Caco-2 (cell line): Measurements from ENCODE around the gene ST3GAL3. TPM values are rescaled to one million over a fixed set of nuclear protein-coding genes. Genes with fewer than 3 reads are reported as not detected.

ENCODE experiments used
- BruUV-seq: library from RNA; stranded (reverse); fragments of 400-500 nt; replicated peaks from 2 replicates; lab custom pipeline; 2021; lab: Mats Ljungman, UMichigan
- CTCF ChIA-PET: fragments of 300-600 bp; sonication (Branson Sonifier 250); formaldehyde crosslinking; loops from one replicate; lab custom pipeline; 2022; ENCODE audit warnings: antibody characterized with exemption; lab: Charles Lee
- POLR2A ChIA-PET: fragments of 300-600 bp; sonication (Branson Sonifier 250); formaldehyde crosslinking; loops from one replicate; lab custom pipeline; 2022; ENCODE audit warnings: antibody characterized with exemption; lab: Charles Lee
- DNase-seq, 2 experiments: peaks; one replicate each; pipeline versions ENCODE4 v3.0.0 to v3.0.0-alpha.2; 2020 to 2022
- H3K27me3 ChIP-seq: replicated peaks from 2 replicates; pipeline ENCODE4 v1.6.0; 2011; ENCODE audit warnings: low read length; ENCODE audit not compliant: control insufficient read depth, insufficient read depth
- H3K36me3 ChIP-seq: 2 replicates; pipeline ENCODE4 v1.5.1; 2011; ENCODE audit warnings: low read length; ENCODE audit not compliant: control insufficient read depth, insufficient read depth
- H3K4me1 ChIP-seq: fragments of 250-450 bp; sonication (Bioruptor Pico); 2 replicates; pipeline ENCODE4 v1.5.1; 2020; ENCODE audit warnings: mild to moderate bottlenecking
- H3K4me3 ChIP-seq: 2 replicates; pipeline ENCODE4 v1.5.1; 2011; ENCODE audit warnings: low read depth, mild to moderate bottlenecking, control low read depth, low read length
- H3K9me3 ChIP-seq: fragments of 250-450 bp; sonication (Bioruptor Pico); 2 replicates; pipeline ENCODE4 v1.5.1; 2020; ENCODE audit warnings: mild to moderate bottlenecking, moderate library complexity
- H3K27ac Mint-ChIP-seq: one replicate; pipeline ENCODE4 v1.8.0; 2022; ENCODE audit warnings: mixed read lengths; ENCODE audit not compliant: unreplicated experiment
- H3K27me3 Mint-ChIP-seq: one replicate; pipeline ENCODE4 v1.8.0; 2022; ENCODE audit warnings: mixed read lengths; ENCODE audit not compliant: insufficient read depth, unreplicated experiment
- H3K36me3 Mint-ChIP-seq: one replicate; pipeline ENCODE4 v1.8.0; 2022; ENCODE audit warnings: mild to moderate bottlenecking, mixed read lengths; ENCODE audit not compliant: insufficient read depth, unreplicated experiment
- H3K4me1 Mint-ChIP-seq: one replicate; pipeline ENCODE4 v1.8.0; 2022; ENCODE audit warnings: low read depth, mixed read lengths; ENCODE audit not compliant: unreplicated experiment
- H3K4me3 Mint-ChIP-seq: one replicate; pipeline ENCODE4 v1.8.0; 2022; ENCODE audit warnings: mild to moderate bottlenecking, moderate library complexity, mixed read lengths; ENCODE audit not compliant: unreplicated experiment
- H3K9me3 Mint-ChIP-seq: one replicate; pipeline ENCODE4 v1.8.0; 2022; ENCODE audit warnings: mixed read lengths; ENCODE audit not compliant: unreplicated experiment
- intact Hi-C: fragments of 100-400 bp; cut with micrococcal nuclease; formaldehyde crosslinking; loops from one replicate; pipeline ENCODE4 v1.10.0; 2022; ENCODE audit not compliant: unreplicated experiment
- total RNA-seq: library from RNA; stranded (reverse); gene quantifications from 2 replicates; pipeline ENCODE4 v1.2.3, GENCODE V29; 2022
- TF ChIP-seq, protein P1 (sequence below), 2 experiments: fragments of 200-600 bp in 1 of 2; IDR thresholded peaks; 1 replicate in 1 of 2; 2 replicates in 1 of 2; pipeline versions ENCODE4 v1.5.1 to v1.8.0; 2011 to 2022; ENCODE audit warnings: antibody characterized with exemption in 1 of 2, control low read depth in 1 of 2, inconsistent platforms in 1 of 2, low read depth in 1 of 2, low read length in 1 of 2, mild to moderate bottlenecking in 1 of 2, moderate library complexity in 1 of 2; ENCODE audit not compliant: insufficient read depth in 1 of 2, severe bottlenecking in 1 of 2, unreplicated experiment in 1 of 2

Gene ST3GAL3
- total RNA-seq, 1 experiment from 2014 or later, result 5.6 TPM

DNA sequence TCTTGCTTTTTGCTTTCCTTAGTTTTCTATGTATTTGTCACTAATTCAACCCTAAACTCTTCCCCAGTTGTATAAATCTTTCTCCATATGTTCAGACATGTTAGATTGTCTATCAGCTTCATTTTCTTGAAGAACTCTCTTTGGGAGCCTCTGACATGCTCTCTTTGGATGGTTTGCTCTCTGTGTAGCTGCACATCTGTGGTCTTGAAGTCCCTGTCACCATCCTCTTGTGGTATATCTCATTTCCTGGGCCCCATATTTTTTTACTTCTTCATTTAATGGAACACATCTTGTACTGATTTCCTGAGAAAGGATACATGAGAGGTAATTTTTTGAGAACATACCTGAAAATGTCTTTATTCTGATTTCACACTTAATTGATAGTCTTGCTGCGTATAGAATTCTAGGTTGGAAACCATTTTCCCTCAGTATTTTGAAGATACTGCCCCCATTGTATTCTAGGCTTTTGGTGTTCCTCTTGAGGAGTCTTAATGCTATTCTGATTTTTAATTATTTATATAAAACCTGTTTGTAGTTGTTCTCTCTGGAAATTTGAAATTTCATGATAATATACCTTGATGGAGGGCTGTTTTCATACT lies 72.6 kb downstream of the ST3GAL3 start:
- POLR2A ChIA-PET, result no interaction called here
- Mint-ChIP-seq H3K27ac (no peak overlapping the region), H3K4me1 (no peaks in the 10 kb centered on the region), H3K4me3 (no peak overlapping the region), H3K36me3 (no peaks in the 10 kb centered on the region), H3K27me3 (no peaks in the 10 kb centered on the region), H3K9me3 (no peaks in the 10 kb centered on the region)
- Histone ChIP-seq H3K36me3 (no peaks in the 10 kb centered on the region), H3K9me3 (no peaks in the 10 kb centered on the region), H3K4me3 (no peak overlapping the region), H3K27me3 (no peaks in the 10 kb centered on the region), H3K4me1 (no peaks in the 10 kb centered on the region)
- intact Hi-C loops, result no loop called here
- BruUV-seq, result no TSS peak
- CTCF ChIA-PET, result interaction anchor here (0.6 kb wide), 1 partner anchor 155 kb away, joined by 3 read pairs; no protein-coding TSS in a partner anchor
- DNase-seq, result no peak
- TF ChIP-seq, protein P1, sequence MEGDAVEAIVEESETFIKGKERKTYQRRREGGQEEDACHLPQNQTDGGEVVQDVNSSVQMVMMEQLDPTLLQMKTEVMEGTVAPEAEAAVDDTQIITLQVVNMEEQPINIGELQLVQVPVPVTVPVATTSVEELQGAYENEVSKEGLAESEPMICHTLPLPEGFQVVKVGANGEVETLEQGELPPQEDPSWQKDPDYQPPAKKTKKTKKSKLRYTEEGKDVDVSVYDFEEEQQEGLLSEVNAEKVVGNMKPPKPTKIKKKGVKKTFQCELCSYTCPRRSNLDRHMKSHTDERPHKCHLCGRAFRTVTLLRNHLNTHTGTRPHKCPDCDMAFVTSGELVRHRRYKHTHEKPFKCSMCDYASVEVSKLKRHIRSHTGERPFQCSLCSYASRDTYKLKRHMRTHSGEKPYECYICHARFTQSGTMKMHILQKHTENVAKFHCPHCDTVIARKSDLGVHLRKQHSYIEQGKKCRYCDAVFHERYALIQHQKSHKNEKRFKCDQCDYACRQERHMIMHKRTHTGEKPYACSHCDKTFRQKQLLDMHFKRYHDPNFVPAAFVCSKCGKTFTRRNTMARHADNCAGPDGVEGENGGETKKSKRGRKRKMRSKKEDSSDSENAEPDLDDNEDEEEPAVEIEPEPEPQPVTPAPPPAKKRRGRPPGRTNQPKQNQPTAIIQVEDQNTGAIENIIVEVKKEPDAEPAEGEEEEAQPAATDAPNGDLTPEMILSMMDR (IDR thresholded peaks at IDR 0.05; ENCODE audit: insufficient read depth in 1 of 2, low read depth in 1 of 2, low read length in 1 of 2, severe bottlenecking in 1 of 2, unreplicated experiment in 1 of 2), result no peak

- Mint-ChIP-seq H3K4me1 (no peaks in the 10 kb centered on the region), H3K27ac (no peak overlapping the region), H3K36me3 (no peaks in the 10 kb centered on the region), H3K27me3 (no peaks in the 10 kb centered on the region), H3K4me3 (no peak overlapping the region), H3K9me3 (no peaks in the 10 kb centered on the region)
- Histone ChIP-seq H3K4me1 (peaks cover under 1% of the 10 kb centered on the region), H3K27me3 (no peaks in the 10 kb centered on the region), H3K9me3 (no peaks in the 10 kb centered on the region), H3K4me3 (no peak overlapping the region), H3K36me3 (no peaks in the 10 kb centered on the region)
- no TSS peak for BruUV-seq
- TF ChIP-seq, protein P1 (IDR thresholded peaks at IDR 0.05; ENCODE audit: insufficient read depth in 1 of 2, low read depth in 1 of 2, low read length in 1 of 2, severe bottlenecking in 1 of 2, unreplicated experiment in 1 of 2), result no peak
- ChIA-PET POLR2A (no interaction called here), CTCF (no interaction called here)
- intact Hi-C loops, result no loop called here
- DNase-seq, result no peak
Observed at GRCh38 chr1:43781574-43781973, 74.2 kb downstream of the ST3GAL3 start.

DNA sequence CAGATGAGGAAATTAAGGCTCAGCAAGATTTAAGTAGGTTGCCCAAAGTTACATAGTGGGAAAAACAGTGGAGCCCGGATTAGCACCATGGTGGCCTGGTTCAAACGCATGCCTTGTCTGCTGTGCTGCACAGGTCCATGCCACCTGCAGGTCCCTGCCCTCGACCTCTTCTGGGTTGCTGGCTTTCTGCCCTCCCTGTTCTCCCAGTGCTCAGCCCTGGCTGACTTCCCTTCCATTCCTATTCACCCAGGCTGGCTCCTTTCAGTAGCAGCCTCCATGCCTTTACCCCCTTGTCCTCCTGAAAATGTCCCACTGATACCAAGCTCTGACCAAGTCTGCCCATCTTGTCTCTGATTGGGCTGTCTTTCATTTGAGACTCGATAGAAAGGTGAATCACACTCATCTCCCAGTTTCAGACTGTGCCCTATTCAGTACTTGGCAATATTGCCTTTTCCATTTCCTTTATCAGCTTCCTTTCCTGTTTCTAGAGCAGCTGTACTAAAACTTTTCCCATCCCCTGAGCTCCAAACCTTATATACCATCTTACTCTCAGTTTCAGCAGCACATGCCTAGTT lies 75.8 kb downstream of the ST3GAL3 start:
- BruUV-seq, result no TSS peak
- no peaks in the 10 kb centered on the region for H3K27me3 ChIP-seq
- TF ChIP-seq, protein P1 (IDR thresholded peaks at IDR 0.05; ENCODE audit: insufficient read depth in 1 of 2, low read depth in 1 of 2, low read length in 1 of 2, severe bottlenecking in 1 of 2, unreplicated experiment in 1 of 2), result no peak
- peaks cover 12% of the 10 kb centered on the region for H3K4me1 ChIP-seq
- no peaks in the 10 kb centered on the region for H3K36me3 ChIP-seq
- no peaks in the 10 kb centered on the region for H3K4me1 Mint-ChIP-seq
- no peak overlapping the region for H3K4me3 ChIP-seq
- CTCF ChIA-PET, result no interaction called here
- POLR2A ChIA-PET, result no interaction called here
- no peaks in the 10 kb centered on the region for H3K36me3 Mint-ChIP-seq
- no peak overlapping the region for H3K4me3 Mint-ChIP-seq
- no peaks in the 10 kb centered on the region for H3K9me3 ChIP-seq
- no peaks in the 10 kb centered on the region for H3K27me3 Mint-ChIP-seq
- H3K9me3 Mint-ChIP-seq, result no peaks in the 10 kb centered on the region
- intact Hi-C loops, result no loop called here
- DNase-seq, result no peak
- H3K27ac Mint-ChIP-seq, result no peak overlapping the region
